HepG2 (cell line): ENCODE data around the gene CYP2W1. TPM values are rescaled to one million over a fixed set of nuclear protein-coding genes. Genes with fewer than 3 reads are reported as not detected.

ENCODE experiments used
- ATAC-seq: fragments of 200-7000 bp; cut with Tn5 transposase; 3 replicates; pipeline ENCODE4 v1.9.1; 2020; ENCODE audit warnings: mild to moderate bottlenecking, moderate library complexity
- BruUV-seq: library from RNA; stranded (reverse); fragments of 400-500 nt; replicated peaks from 2 replicates; lab custom pipeline; 2021; lab: Mats Ljungman, UMichigan
- CTCF ChIA-PET: fragments of 300-600 bp; formaldehyde crosslinking; extraction: SDS; loops from one replicate; lab custom pipeline; 2021; ENCODE audit warnings: low total read pairs, inconsistent platforms, low intra/inter-chr PET ratio; lab: Yijun Ruan, JAX
- POLR2A ChIA-PET: fragments of 350-600 bp; sonication (Branson Sonifier 250); formaldehyde crosslinking; loops from one replicate; lab custom pipeline; 2020; ENCODE audit warnings: antibody characterized with exemption, inconsistent platforms; lab: Yijun Ruan, JAX
- DNase-seq: peaks from one replicate; pipeline ENCODE4 v3.0.0-alpha.2; 2015; ENCODE audit warnings: low spot score
- FAIRE-seq: peaks from 3 replicates; lab custom pipeline; 2011; peaks lifted over from hg19 to GRCh38; lab: Jason Lieb, UNC
- H2AFZ ChIP-seq: one replicate; pipeline ENCODE4 v1.6.1; 2011; ENCODE audit warnings: low read length, inconsistent platforms
- H3K27ac ChIP-seq: fragments of 300-600 bp; 3 replicates; pipeline ENCODE4 v1.8.0; 2011; ENCODE audit warnings: mixed run types, mild to moderate bottlenecking, mixed read lengths, low read length, inconsistent platforms; ENCODE audit not compliant: insufficient read depth; ENCODE audit errors: extremely low read length
- H3K27me3 ChIP-seq, 2 experiments: fragments of 200-600 bp in 1 of 2; 2 replicates in 1 of 2; 3 replicates in 1 of 2; pipeline versions ENCODE4 v1.6.0 to v1.8.0; 2011; ENCODE audit warnings: low read length in 2 of 2, mild to moderate bottlenecking in 2 of 2, moderate library complexity in 2 of 2, inconsistent platforms in 1 of 2; ENCODE audit not compliant: insufficient read depth in 2 of 2, control insufficient read depth in 1 of 2
- H3K36me3 ChIP-seq, 2 experiments: fragments of 200-600 bp in 1 of 2; replicated peaks in 1 of 2; 2 replicates in 1 of 2; 3 replicates in 1 of 2; pipeline versions ENCODE4 v1.5.1 to v1.8.0; 2011; ENCODE audit warnings: low read length in 2 of 2, inconsistent platforms in 1 of 2; ENCODE audit not compliant: insufficient read depth in 2 of 2, control insufficient read depth in 1 of 2
- H3K4me1 ChIP-seq: 2 replicates; pipeline ENCODE4 v1.5.1; 2012; ENCODE audit warnings: low read length, inconsistent platforms; ENCODE audit not compliant: insufficient read depth
- H3K4me2 ChIP-seq: 2 replicates; pipeline ENCODE4 v1.6.0; 2011; ENCODE audit warnings: low read depth, low read length, inconsistent platforms
- H3K4me3 ChIP-seq, 3 experiments: fragments of 200-600 bp in 1 of 3; sonication (generic), shearing (Covaris generic) in 1 of 3; replicated peaks in 1 of 3; 2 replicates each; pipeline ENCODE4 v1.5.1; 2011 to 2016; ENCODE audit warnings: low read length in 3 of 3, inconsistent platforms in 2 of 3, low read depth in 2 of 3, mild to moderate bottlenecking in 2 of 3, control low read depth in 1 of 3, mixed read lengths in 1 of 3; ENCODE audit not compliant: insufficient read depth in 1 of 3
- H3K79me2 ChIP-seq: one replicate; pipeline ENCODE4 v1.6.1; 2011; ENCODE audit warnings: low read length, inconsistent platforms; ENCODE audit not compliant: insufficient read depth
- H3K9ac ChIP-seq: 2 replicates; pipeline ENCODE4 v1.6.0; 2011; ENCODE audit warnings: mild to moderate bottlenecking, low read depth, low read length, inconsistent platforms; ENCODE audit not compliant: insufficient read depth
- H3K9me3 ChIP-seq: 2 replicates; pipeline ENCODE4 v1.5.1; 2012; ENCODE audit warnings: mild to moderate bottlenecking, low read length
- H4K20me1 ChIP-seq: 2 replicates; pipeline ENCODE4 v1.6.0; 2011; ENCODE audit warnings: inconsistent platforms, mild to moderate bottlenecking, low read length, moderate library complexity; ENCODE audit not compliant: insufficient read depth
- ATRX ChIP-seq: sonication (generic); formaldehyde crosslinking; IDR thresholded peaks from 2 replicates; pipeline ENCODE4 v1.4.0; 2020; ENCODE audit warnings: missing genetic modification reagents, borderline replicate concordance
- DR1 ChIP-seq: sonication (generic); formaldehyde crosslinking; IDR thresholded peaks from 2 replicates; pipeline ENCODE4 v1.8.0; 2021; ENCODE audit warnings: mild to moderate bottlenecking, missing genetic modification reagents, inconsistent platforms
- E2F5 ChIP-seq: sonication (generic); formaldehyde crosslinking; conservative IDR thresholded peaks from 2 replicates; pipeline ENCODE4 v1.4.0; 2020; ENCODE audit warnings: missing genetic modification reagents
- ETV6 ChIP-seq: sonication (generic); formaldehyde crosslinking; conservative IDR thresholded peaks from 2 replicates; pipeline ENCODE4 v1.4.0; 2020; ENCODE audit warnings: missing genetic modification reagents
- JUN ChIP-seq: sonication (generic); formaldehyde crosslinking; IDR thresholded peaks from 2 replicates; pipeline ENCODE4 v1.4.0; 2020; ENCODE audit warnings: mild to moderate bottlenecking, missing genetic modification reagents
- MEF2D ChIP-seq: sonication (generic); formaldehyde crosslinking; IDR thresholded peaks from 2 replicates; pipeline ENCODE4 v1.5.1; 2020; ENCODE audit warnings: mild to moderate bottlenecking, missing genetic modification reagents
- NFATC3 ChIP-seq: sonication (generic); formaldehyde crosslinking; IDR thresholded peaks from 2 replicates; pipeline ENCODE4 v1.5.1; 2020; ENCODE audit warnings: mild to moderate bottlenecking, missing genetic modification reagents
- PAWR ChIP-seq: sonication (generic); formaldehyde crosslinking; IDR thresholded peaks from 2 replicates; pipeline ENCODE4 v1.4.0; 2020; ENCODE audit warnings: missing genetic modification reagents, mild to moderate bottlenecking, borderline replicate concordance
- POGK ChIP-seq: sonication (generic); formaldehyde crosslinking; conservative IDR thresholded peaks from 2 replicates; pipeline ENCODE4 v1.8.0; 2022; ENCODE audit warnings: mild to moderate bottlenecking, moderate library complexity, missing genetic modification reagents
- POLR2G ChIP-seq: fragments of 200-400 bp; formaldehyde crosslinking; IDR thresholded peaks from 2 replicates; pipeline ENCODE4 v1.6.1; 2018; ENCODE audit warnings: mild to moderate bottlenecking, low read depth, low read length, moderate library complexity
- TCF12 ChIP-seq, 2 experiments: fragments of 450-650 bp in 1 of 2; sonication (generic) in 1 of 2; formaldehyde crosslinking in 1 of 2; IDR thresholded peaks; 2 replicates each; pipeline versions ENCODE4 v1.6.1 to v1.8.0; 2017 to 2022; ENCODE audit warnings: antibody characterized with exemption in 1 of 2, mild to moderate bottlenecking in 1 of 2, missing genetic modification reagents in 1 of 2, moderate library complexity in 1 of 2
- XBP1 ChIP-seq: sonication (generic); formaldehyde crosslinking; IDR thresholded peaks from 2 replicates; pipeline ENCODE4 v1.5.0; 2020; ENCODE audit warnings: missing genetic modification reagents
- ZC3H13 ChIP-seq: sonication (generic); formaldehyde crosslinking; IDR thresholded peaks from 2 replicates; pipeline ENCODE4 v1.8.1; 2023; ENCODE audit warnings: mild to moderate bottlenecking, missing genetic modification reagents, moderate library complexity
- ZFY ChIP-seq: sonication (generic); formaldehyde crosslinking; IDR thresholded peaks from 2 replicates; pipeline ENCODE4 v1.4.0; 2020; ENCODE audit warnings: missing genetic modification reagents
- ZNF274 ChIP-seq: sonication (generic); formaldehyde crosslinking; IDR thresholded peaks from 2 replicates; pipeline ENCODE4 v1.5.1; 2020; ENCODE audit warnings: mild to moderate bottlenecking, missing genetic modification reagents
- ZNF784 ChIP-seq: sonication (generic); formaldehyde crosslinking; IDR thresholded peaks from 2 replicates; pipeline ENCODE4 v1.5.1; 2020; ENCODE audit warnings: missing genetic modification reagents, mild to moderate bottlenecking, borderline replicate concordance
- WGBS: methylation state at CpG from one replicate; pipeline ENCODE4 v1.1.6; 2017; ENCODE audit warnings: low lambda C conversion rate; 5-methylcytosine and 5-hydroxymethylcytosine counted together
- in situ Hi-C: cut with HindIII; loops from 2 replicates; pipeline ENCODE4 v1.10.0; 2017; ENCODE audit warnings: low pct_unique_long_range_greater_than_20kb; ENCODE audit not compliant: extremely low pct_ligation_motif_present
- intact Hi-C: fragments of 100-400 bp; cut with micrococcal nuclease; formaldehyde crosslinking; loops from one replicate; pipeline ENCODE4 v1.10.0; 2022; ENCODE audit not compliant: unreplicated experiment
- polyA plus RNA-seq, 8 experiments: library from polyadenylated mRNA; depleted of rRNA in 3 of 8; stranded (reverse) in 7 of 8; unstranded in 1 of 8; fragments of >200 nt; fragmentation: Illumina TruSeq in 4 of 8; extraction: Trizol in 4 of 8; gene quantifications; 2 replicates each; pipeline versions ENCODE4 v1.2.1 to v1.2.3, GENCODE V29; 2011 to 2016; ENCODE audit warnings: low read depth in 4 of 8, missing spikeins in 1 of 8, mixed read lengths in 1 of 8; ENCODE audit not compliant: insufficient read depth in 1 of 8
- total RNA-seq, 5 experiments: library from RNA; depleted of rRNA; stranded (reverse); fragments of >200 nt; fragmentation: Illumina TruSeq; extraction: Trizol; gene quantifications; 2 replicates each; pipeline ENCODE4 v1.2.3, GENCODE V29; 2016; ENCODE audit warnings: low read depth in 1 of 5

Gene CYP2W1
- total and polyA plus RNA-seq, 2 of the 13 experiments (the other 11 are each of a cell fraction or from before 2014, with no cell fraction given) = 19.5 to 31.7 TPM

DNA sequence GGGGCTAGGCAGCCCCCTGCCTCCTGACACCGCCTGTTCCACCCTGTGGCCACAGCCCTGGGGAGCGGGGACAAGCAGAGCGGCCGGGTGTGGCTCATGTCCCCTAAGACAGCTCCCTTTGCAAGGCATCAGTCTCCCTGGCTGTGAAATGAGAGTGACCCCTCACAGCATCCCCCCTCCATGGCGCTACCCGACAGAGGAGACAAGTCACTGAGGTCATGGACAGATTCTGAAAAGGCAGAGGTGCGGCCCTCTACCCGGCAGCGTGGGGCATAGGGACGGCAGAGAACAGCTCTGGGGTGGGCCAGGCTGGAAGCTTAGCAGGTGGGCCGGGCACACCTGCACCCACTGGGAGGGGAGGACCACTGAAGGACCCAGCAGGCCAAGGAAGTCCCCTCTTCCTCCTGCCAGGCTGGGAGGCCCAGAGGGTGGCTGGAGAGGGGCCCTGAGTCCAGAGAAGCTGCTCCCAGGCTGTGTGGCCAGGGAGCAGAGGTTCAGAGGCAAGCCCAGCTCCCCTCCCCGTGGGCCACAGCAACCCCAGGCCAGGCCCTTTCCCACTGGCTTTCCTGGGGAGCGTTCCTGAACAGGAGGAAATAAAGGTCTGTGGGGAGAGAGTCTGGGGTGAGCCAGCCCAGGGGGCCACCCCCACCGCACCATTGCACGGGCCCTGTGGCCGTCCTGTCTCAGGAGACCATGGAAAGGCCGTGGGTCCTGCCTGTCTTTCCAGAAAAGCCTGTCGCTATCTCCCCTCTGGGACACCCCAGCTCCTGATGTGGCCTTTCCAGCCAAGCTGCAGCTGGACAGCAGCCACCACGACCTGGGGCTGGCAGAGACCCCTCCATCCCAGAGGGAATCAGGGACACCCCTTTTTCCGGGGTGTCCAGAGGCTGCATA lies 30.2 kb upstream of the CYP2W1 start (continued):
- TF ChIP-seq POGK (0 out of 2 replicates have a peak, but pooled peaks have one; percentile 42), E2F5 (CRISPR knock-in tag) (no peak), DR1 (CRISPR knock-in tag) (peak; percentile 39; the same call in 1 of the 2 replicates)

DNA sequence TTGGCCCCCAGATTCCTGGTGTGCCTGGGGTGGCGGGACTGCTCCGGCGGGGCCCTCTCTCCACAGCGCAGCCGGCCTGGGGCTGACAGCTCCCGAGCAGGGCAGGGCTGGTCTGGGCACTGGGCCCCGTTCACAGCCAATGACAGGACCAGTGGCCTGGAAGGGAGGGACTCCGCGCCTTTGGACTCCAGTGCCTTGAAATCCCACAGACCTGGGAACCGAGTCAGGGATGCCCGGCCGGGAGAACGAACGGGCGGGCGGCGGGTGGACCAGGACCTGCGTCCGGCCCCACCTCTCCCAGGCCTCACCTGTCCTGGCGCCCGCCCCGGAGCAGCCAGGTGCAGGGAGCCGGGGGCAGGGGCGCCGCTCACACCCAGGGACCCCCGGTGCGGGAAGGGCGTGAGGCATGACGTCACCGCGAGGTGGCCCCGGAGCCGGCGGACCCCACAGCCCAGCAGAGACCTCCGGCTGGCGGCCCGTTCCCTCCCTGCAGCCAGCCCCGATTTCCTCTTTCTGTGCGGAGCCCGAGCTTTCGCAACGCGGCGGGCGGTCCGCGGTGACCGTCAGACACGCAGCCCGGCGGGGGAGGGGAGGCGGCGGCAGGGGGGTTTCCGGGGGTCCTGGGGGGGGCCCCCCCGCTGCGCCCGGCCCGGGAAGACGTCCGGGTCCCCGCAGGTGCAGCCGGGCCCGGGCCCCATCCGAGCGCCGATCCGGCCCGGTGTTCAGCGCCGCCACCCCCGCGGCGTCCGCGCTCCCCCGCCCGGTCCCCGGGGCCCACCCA lies 29.2 kb upstream of the CYP2W1 start:
- ATAC-seq (peak; percentile 69), FAIRE-seq (peak; percentile 53), DNase-seq (peak; percentile 59)
- H4K20me1 ChIP-seq = no peaks in the 10 kb centered on the region
- no peak overlapping the region for H2AFZ ChIP-seq
- H3K79me2 ChIP-seq = no peaks in the 10 kb centered on the region
- H3K4me3 ChIP-seq = peak overlapping the region; percentile 59 to 81 (median 76)
- BruUV-seq = no TSS peak
- H3K4me1 ChIP-seq = peaks cover 52% of the 10 kb centered on the region
- H3K27ac ChIP-seq = no peak overlapping the region
- in situ Hi-C loops (no loop called here), intact Hi-C loops (loop anchor here (5.0 to 10.0 kb wide), 3 partner anchors 49 to 139 kb away; partner anchors contain the start of gene GET4)
- CTCF ChIA-PET = interaction anchor here (0.8 kb wide), 1 partner anchor 689 kb away, joined by 3 read pairs; no protein-coding TSS in a partner anchor
- no peaks in the 10 kb centered on the region; a peak in 1 of 5 replicates for H3K36me3 ChIP-seq
- WGBS = no CpG with 5 or more reads among the region's 78 CpGs
- H3K4me2 ChIP-seq = peak overlapping the region; percentile 83
- no peaks in the 10 kb centered on the region for H3K27me3 ChIP-seq
- H3K9ac ChIP-seq = peak overlapping the region; percentile 65
- POLR2A ChIA-PET = interaction anchor here (0.8 to 2.9 kb wide), 6 partner anchors 19 to 203 kb away, joined by 3 to 12 read pairs (median 6); no protein-coding TSS in a partner anchor
- no peaks in the 10 kb centered on the region for H3K9me3 ChIP-seq
- TF ChIP-seq TCF12 (IDR thresholded peaks at IDR 0.05) (no peak), TCF12 (CRISPR knock-in tag; IDR thresholded peaks at IDR 0.05) (no peak; the same call in 1 of the 2 replicates), POLR2G (peak; percentile 37; the same call in 1 of the 2 replicates), ATRX (CRISPR knock-in tag) (no peak), PAWR (CRISPR knock-in tag) (no peak), ZFY (CRISPR knock-in tag) (peak; percentile 71), ETV6 (CRISPR knock-in tag) (no peak), ZC3H13 (0 out of 2 replicates have a peak, but pooled peaks have one; percentile 64), ZNF784 (CRISPR knock-in tag) (0 out of 2 replicates have a peak, but pooled peaks have one; percentile 76), JUN (CRISPR knock-in tag) (no peak), NFATC3 (0 out of 2 replicates have a peak, but pooled peaks have one; percentile 41), MEF2D (no peak), ZNF274 (peak; percentile 56; the same call in 1 of the 2 replicates), XBP1 (CRISPR knock-in tag) (no peak)
